SK-N-MC (cell line): ENCODE measurements around the gene FAM131C.
"Not testable (repeated sequence)": the region's sequence is repeated elsewhere in the genome, so short reads cannot be mapped to it uniquely, and the experiment has no call there.

Experiments used
- EZH2 ChIP-seq: fragments of 200-600 bp; sonication (generic); IDR thresholded peaks from one replicate; pipeline ENCODE4 v1.6.1; 2017; ENCODE audit warnings: antibody characterized with exemption
- FOXP2 ChIP-seq: optimal IDR thresholded peaks from 2 replicates; pipeline ENCODE3; 2011; ENCODE audit warnings: mild to moderate bottlenecking, moderate library complexity; ENCODE audit not compliant: insufficient read depth; ENCODE audit errors: extremely low read length, control extremely low read depth
- POLR2AphosphoS5 ChIP-seq: IDR thresholded peaks from 2 replicates; pipeline ENCODE4 v1.6.1; 2012; ENCODE audit warnings: mild to moderate bottlenecking, low read depth, low read length, borderline replicate concordance

- not testable (repeated sequence) for TF ChIP-seq POLR2AphosphoS5, EZH2, FOXP2
These were observed 21.5 kb downstream of the FAM131C start for GRCh38 chr1:16051949-16052348.
